Measurements from ENCODE around the gene LHX3.

Gene LHX3

GRCh38 chr9:136179101-136179616, 25.8 kb downstream of the LHX3 start:
- in situ Hi-C loops (cut with HindIII; ENCODE audit: low sequenced_read_pairs): no loop called here

DNA sequence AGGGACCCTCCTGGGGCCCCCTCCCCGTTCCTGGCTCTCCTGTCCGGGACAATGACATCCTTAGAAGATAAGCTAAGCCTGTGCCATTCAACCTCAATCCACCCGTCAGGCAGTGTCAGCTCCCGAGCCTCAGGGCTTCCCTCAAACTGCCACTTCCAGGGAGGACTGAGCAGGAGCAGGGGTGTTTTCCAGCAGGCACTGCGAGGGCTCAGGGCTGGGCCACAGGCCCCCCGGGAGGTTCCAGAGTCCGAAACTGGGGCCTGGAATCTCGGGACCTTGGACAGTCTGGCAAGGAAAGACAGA, 26.2 kb downstream of the LHX3 start:
- in situ Hi-C loops (cut with HindIII; ENCODE audit: low sequenced_read_pairs): no loop called here

DNA sequence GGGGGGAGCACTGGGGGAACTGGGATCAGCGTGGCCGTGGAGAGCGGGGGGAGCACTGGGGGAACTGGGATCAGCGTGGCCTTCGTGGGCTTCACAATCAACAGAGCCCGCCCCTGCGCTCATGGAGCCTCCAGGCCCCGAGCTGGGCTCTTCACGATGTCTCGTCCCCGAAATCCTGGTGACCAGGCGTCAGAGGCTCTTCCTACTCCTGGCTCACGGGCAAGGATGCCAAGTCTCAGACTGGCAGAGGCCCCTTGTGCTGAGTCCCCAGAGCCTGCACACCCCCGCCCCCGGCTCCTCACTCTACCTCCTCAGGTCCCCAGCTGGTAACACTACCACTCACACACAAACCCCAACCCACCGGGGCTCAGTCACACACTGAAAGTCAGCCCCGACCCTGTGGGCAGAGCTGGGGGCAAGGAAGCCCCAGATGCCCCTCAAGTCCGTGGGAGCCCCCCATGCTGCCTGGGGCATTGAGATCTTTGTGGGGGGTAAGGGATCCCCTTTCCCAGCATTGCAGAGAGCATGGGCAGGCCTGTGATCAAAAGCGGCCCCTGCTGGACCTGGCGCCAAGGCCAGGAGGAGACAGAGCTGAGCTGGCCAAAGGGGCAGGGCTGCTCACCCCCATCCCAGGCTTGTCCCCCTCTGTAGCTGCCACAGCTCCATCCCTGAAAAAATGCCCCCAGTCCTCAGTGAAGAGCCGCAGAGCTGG, 26.7 kb downstream of the LHX3 start:
- in situ Hi-C loops (cut with HindIII; ENCODE audit: low sequenced_read_pairs): no loop called here

GRCh38 chr9:136177224-136177623, 27.7 kb downstream of the LHX3 start:
- in situ Hi-C loops (cut with HindIII; ENCODE audit: low sequenced_read_pairs): no loop called here

DNA sequence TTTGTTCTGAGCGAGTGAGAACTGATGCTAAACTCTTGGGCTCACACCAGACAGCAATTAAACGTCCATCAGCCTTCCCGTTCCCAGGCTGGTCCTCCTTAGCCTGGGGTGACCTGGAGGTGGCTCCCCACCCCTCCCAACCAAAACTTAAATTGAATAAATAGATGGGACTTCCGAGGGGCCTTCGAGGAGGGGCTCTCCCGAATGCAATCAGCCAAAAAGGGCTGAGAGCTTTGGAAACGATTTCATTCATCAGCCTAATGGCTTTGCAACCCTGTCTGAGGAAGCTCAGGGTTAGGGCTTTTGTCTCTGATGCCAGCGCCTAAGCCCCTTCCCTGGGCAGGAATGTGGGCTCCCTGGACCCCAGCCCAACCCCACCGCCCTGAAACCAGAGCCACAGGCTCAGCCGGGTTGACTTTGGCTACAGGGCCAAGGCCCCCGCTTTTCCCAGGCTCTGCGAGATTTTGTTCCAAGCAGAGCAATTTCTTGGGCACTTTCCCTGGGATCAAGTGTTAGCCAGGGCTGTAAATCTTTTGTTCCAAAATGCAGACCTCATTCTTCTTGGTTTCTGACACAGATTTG, 29.2 kb downstream of the LHX3 start:
- in situ Hi-C loops (cut with HindIII; ENCODE audit: low sequenced_read_pairs): no loop called here

DNA sequence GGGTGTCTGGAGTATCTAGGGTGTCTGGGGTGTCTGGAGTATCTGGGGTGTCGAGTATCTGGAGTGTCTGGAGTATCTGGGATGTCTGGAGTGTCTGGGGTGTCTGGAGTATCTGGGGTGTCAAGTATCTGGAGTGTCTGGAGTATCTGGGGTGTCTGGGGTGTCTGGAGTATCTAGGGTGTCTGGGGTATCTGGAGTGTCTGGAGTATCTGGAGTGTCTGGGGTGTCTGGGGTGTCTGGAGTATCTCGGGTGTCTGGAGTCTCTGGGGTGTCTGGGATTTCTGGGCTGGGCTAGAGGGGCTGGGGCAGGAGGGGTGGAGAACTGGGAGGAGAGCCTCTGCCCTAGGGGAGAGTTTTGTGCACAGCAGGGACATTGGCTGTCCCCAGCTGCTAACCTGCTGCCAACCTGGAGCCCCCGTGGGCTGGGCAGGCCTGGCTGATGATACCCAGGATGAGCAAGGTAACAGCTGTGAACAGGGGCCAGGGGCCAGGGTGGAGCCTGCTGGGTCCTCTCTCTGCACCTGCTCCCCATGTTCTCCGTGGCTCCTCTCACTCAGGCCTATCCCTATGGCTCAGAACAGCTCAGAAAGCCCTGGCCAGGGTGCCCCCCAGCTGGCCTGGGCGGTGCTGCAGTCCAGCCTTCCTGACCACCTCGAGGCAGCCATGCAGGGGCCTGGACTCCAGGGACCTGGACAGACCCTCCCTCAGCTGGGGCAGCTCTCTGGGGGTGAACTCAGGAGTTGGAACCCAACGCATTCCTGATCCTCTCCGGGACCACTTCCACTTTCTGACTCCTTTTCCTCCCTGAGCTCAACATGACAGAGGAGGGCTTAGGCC, 29.9 kb downstream of the LHX3 start:
- in situ Hi-C loops (cut with HindIII; ENCODE audit: low sequenced_read_pairs): no loop called here

GRCh38 chr9:136173648-136174290, 31.2 kb downstream of the LHX3 start:
- in situ Hi-C loops (cut with HindIII; ENCODE audit: low sequenced_read_pairs): no loop called here

- in situ Hi-C loops (cut with HindIII; ENCODE audit: low sequenced_read_pairs): no loop called here
Measured at GRCh38 chr9:136172412-136173079, 32.4 kb downstream of the LHX3 start.

DNA sequence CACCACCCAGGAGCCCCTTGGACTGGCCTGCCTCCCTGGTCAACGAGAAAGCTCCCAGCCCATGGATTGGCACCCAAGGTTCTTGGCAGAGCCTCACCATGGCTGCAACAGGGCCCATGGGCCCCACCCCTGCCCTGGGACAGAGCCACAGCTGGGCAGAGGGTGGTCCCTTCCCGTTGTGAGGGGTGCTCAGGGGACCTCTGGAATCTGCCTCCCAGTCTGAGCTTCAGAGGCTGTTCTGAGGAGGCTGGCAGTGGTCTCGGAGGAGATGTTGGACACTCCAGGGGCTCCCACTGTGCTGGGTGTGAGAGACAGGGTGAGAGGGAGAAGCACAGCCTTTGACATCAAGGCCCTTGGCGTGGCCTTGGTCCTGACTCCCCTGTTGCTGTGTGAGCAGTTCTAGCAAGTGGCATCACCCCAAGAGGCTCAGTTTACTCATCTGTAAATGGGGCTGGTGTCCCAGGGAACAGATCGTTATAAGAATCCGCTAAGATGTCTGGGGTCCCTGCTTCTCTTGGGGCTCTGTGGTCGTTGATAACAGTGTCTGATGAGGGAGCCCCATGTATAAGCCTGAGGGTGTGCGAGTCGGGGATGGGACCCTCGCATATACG, 33.0 kb downstream of the LHX3 start:
- in situ Hi-C loops (cut with HindIII; ENCODE audit: low sequenced_read_pairs): no loop called here

DNA sequence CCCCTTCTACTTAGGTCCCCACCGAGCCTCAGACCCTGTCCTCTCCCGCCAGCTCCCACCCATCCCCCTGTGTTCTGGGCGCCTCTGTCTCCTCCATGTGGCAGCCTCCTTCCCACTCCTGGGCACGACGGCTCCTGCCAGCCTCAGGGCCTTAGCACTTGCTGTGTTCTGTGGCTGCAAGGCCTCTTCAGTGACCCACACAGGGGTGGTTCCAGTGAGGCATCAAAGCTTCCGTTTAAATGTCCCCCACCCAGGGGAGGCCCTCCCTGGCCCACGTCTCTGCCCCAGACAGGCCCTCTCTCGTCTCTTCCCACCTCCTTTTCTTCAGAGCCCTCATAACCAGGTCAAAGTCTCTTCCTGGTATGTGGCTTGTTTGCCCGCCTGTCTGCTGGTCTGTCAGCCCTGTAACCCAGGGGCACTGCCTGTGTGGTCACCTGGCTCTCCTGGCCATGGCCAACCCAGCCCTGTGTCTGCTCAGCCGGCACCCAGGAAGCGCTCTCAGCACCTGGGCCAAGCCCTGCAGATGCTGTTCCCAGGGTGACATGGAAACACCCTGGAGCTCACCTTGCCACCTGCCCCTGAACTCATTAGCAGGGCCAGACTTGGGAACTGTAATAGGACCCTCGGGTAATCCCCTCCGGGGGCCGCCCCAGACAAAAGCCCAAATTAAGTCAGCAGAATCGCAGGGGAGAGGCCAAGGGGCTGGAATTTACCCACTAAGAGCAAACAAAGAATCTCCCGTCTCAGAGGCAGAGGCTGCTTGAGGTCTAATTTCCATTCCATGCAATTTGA, 33.7 kb downstream of the LHX3 start:
- in situ Hi-C loops (cut with HindIII; ENCODE audit: low sequenced_read_pairs): no loop called here

DNA sequence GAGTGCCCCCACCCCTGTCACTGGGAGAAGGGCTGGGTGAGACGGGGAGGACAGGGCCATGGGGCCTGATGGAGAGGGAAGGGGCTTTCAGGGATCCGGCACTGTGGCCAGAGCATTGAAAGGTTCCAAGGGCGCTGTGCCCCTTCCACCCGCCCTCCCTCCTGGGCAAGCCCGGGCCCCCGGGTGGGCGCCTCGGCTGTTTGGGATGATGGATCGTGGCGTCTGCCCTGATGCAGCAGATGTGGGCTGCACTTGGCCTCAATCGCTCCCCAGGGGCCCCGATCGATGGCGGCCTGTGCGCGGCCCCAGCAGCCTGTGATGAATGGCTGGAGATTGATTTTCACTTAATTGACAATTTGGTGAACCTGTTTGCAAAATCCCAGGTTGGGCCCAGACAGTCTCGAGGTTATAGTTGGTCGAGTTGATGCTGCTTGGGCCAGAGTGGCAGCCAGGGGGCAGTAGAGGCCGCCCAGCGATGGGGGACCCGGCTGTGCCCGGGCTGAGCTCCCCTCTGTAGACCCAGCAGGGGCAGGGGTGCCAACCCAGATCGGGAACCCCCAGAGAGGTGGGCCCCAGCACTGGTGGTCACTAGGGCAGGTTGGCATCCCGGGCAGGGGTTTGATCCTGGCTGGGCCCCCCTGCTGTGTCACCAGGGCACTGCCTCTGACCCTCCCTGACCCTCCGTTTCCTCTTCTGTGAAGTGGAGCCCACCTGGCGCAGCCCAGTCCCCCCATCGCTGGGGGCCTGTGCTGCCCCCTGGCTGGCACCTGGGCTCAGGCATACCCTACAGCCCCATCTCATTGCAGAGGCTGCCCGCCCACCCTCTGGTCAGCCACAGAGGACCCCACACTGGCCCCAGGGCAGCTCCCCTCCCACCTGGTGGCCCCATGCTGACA, 34.7 kb downstream of the LHX3 start:
- in situ Hi-C loops (cut with HindIII; ENCODE audit: low sequenced_read_pairs): no loop called here

- in situ Hi-C loops (cut with HindIII; ENCODE audit: low sequenced_read_pairs): no loop called here
Measured at GRCh38 chr9:136169495-136169894, 35.4 kb downstream of the LHX3 start.

- in situ Hi-C loops (cut with HindIII; ENCODE audit: low sequenced_read_pairs): no loop called here
Measured at GRCh38 chr9:136163248-136163850, 41.6 kb downstream of the LHX3 start.

DNA sequence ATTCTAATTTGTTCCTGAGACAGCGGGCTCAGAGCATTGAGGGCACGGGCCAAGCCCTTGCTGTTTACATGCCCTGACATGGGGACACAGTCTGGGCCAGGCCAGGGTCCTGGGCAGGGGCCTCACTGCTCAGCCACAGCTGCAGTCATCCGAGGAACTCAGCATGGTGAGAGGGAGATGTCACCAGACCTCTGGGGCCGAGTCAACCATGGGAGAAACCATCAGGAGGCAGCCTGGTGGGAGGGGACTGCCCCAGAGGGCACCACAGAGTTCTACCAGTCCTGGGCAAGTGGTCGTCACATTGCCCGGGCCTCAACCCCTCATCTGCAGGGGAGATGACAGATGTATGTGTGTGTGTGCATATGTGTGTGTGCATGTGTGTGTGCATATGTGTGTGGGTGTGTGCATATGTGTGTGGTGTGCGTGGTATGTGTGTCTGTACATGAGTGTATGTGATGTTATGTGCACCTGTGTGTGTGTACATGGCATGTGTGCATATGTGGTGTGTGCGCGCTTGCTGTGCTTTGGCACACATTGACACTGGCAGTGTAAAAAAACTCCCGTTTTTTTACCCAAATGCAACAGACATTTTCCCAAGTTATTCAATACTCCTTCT, 43.8 kb downstream of the LHX3 start:
- in situ Hi-C loops (cut with HindIII; ENCODE audit: low sequenced_read_pairs): no loop called here

DNA sequence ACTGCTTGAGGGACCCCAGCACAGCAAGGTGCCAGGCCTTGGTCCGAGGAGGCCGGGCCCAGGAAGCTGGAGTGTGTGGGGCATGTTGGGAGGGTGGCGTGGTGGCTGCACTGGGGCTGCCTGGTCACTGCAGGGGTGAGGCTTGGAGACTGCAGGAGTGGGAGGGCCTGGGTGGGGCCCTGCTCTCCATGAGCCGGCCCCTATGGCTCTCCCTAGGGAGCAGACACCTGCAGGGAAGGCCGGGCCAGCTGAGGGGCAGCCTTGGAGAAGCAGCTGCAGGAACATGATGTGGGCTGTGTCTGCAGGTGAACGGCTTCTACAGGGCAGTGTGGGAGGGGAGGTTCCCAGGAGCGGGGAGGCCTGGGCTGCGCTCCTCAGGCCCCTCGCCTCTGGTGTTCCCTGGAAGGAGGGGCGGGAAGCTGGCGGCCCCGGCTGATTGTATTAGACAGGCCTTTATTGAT, 44.5 kb downstream of the LHX3 start:
- in situ Hi-C loops (cut with HindIII; ENCODE audit: low sequenced_read_pairs): no loop called here

- in situ Hi-C loops (cut with HindIII; ENCODE audit: low sequenced_read_pairs): no loop called here
Measured at GRCh38 chr9:136159851-136160250, 45.1 kb downstream of the LHX3 start.

DNA sequence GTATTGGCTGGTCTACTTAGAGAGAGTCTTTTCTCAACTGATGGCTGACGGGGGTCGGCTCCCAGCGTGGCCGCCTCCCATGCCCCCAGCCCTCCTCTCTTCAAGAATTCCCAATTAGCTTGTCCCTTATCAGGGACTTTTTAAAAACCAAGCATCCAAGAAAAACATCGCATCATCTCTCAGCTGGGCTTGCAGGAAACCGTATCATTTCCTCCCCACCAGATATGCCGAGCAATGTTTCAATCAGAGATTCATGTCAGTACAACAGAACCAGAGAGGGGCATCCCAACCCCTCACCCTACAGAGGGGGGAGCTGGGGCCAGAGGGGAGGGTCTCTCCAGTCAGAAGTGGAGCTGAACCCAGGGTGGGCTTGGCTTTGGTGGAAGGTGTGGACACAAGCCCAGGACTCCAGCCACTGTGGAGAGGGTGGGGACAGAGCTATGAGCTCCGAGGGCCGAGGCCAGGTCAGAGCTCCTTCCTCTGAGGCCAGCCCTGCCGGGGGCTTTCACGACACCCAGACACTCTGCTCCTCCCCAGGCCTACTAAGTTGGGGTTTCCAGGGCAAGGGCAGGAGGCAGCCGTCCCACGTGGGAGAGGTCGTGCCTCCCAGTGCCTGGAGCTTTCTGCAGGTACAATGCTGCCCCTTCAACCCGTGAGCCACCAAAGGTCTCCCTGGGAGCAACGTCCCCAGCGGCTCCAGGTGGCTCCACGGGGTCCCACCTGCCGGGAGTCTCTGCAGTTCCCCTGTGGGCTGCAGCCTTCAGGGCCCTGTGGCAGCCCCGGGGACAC, 47.3 kb downstream of the LHX3 start:
- in situ Hi-C loops (cut with HindIII; ENCODE audit: low sequenced_read_pairs): no loop called here

Measured in DLD1 (cell line).